HG03439 (cell line): ENCODE measurements around the gene GATA1.

Experiments used
- ATAC-seq: cut with Tn5 transposase; IDR thresholded peaks from one replicate; pipeline ENCODE4 v1.9.1; 2021; ENCODE audit warnings: mild to moderate bottlenecking, moderate library complexity; ENCODE audit not compliant: unreplicated experiment

Gene GATA1

DNA sequence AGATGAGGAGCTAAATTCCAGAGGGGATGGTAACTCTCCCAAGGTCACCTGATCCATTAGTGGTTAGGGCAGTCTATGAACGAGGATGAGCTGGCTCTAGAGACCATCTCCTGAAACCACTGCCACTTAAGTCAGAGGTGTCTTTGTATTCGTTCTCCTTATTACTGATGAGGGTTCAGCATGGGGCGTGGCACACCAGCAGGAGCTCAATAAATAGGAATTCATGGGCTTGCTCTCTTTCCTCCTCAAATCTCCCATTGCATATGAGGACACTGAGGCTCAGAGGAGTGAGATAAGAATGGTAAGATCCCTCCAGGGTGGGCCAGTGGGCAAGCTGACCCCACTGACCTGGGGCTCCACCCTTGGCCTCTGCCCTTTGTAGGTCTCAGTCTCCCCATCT, 1.7 kb upstream of the GATA1 start:
- no peak for ATAC-seq

DNA sequence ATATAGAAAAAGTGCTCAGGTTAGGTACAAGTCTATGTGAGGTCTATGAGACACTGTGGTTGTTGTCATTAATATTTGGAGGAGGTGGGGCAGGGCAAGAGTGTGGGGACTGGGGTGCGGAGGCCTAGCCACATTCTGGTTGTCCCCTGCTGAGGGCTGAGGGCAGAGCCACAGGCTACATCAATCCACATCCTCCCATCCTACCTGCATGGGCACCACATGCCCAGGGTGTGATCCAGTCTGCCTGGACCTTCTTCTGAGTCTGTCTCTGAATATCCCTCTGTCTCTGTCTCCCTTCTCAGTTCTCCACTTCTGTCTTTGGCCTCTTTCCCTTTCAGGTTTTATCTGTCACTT, 1.2 kb upstream of the GATA1 start:
- no peak for ATAC-seq

DNA sequence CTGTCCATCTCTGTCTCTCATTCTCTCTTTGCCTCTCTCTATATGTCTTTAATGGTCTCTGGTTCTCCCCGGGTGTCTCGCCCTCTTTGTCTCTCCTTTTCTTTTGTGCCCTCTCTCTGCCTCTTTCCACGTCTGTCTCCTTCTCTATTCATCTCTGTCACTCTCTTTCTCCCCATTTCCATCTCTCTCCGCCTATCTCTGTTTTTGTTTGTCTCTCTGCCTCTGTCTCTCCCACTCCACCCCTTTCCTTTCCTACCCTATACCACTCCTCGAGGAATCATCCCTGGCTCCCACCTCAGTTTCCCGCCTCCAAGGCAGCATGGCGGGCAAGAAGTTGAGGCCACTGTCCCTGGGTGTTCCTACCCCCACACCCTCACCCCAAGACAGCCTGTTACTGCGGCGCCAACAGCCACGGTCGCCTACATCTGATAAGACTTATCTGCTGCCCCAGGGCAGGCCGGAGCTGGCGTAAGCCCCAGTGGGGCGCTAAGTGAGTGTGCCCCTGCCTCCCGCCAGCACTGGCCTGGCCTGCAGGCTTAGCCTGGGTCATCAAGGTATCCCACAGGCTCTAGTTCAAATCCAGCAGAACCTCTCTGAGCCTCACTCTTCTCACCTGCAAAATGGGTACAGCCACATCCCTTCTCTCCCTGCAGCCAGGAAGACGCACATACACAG, 713 bp upstream of the GATA1 start:
- ATAC-seq: no peak

DNA sequence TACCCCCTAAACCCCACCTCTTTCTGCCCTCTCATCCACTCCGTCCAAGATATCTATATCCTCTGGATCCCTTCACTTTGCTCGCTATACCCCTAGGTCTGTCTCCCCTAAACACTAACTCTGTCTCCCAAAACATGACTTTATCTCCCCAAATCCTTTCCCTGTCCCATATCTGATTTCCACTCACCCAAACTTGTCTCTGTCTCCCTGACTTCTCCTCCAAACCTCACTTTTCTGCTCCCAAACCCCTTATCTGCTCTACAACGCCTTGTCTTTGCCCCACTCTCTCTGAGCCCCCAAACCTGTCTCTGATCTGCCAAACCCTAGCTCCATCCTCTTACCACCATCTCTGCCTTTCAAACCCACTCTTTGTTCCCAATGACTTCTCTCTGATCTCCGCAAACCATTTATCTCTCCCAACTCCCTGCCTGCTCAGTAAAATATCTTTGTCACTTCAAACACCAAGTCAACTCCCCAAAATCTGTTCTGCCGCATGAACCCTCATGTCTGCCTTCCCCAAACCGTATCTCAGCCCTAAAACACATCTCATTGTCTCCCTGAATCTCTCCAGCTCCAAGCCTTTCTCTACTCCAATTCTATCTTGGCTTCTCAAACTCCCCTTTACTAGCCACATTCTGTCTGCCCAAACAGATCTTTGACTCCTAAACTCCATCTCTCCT, 575 bp downstream of the GATA1 start:
- no peak for ATAC-seq

DNA sequence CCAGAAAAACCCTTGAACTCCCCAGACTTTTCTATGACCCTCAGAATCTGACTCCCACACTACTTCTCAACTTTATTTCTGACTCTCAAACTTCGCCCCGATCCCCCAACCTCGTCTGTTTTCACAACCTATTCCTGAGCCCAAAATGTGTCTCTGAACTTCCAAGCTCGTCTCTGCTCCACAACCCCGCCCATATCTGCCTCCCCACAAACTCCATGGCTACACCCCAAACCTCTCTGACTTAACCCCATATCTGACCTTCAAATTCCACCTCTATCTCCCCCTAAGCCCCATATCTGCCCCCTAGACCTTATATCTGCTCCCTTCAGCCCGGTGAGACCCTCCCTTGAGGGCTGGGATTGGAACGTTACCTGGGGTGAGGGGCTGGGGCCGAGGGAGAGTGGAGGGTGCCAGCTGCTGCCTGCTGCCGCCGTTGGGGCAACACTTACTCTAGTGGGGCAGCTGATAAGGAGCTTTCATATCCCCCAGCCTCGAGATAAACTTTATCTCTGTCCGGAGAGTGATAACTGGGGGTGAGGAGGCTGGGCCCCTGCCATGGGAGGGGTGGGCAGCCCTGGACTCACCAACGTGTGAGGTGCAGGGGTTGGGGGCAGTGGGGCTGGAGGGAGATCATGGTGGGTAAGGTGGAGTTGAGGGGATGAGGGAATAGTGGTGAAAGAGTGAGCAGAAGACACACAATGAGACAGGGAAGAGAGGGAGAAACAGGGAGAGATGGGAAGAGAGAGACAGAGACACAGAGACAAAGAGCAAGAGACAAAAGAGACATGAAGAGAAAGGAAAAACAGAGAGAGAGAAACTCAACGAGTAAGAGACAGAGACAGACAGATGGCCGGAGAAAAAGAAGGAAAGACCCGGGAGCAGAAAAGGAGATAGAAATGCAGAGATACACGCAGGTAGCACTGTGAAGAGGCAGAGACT, 1.4 kb downstream of the GATA1 start:
- no peak for ATAC-seq

DNA sequence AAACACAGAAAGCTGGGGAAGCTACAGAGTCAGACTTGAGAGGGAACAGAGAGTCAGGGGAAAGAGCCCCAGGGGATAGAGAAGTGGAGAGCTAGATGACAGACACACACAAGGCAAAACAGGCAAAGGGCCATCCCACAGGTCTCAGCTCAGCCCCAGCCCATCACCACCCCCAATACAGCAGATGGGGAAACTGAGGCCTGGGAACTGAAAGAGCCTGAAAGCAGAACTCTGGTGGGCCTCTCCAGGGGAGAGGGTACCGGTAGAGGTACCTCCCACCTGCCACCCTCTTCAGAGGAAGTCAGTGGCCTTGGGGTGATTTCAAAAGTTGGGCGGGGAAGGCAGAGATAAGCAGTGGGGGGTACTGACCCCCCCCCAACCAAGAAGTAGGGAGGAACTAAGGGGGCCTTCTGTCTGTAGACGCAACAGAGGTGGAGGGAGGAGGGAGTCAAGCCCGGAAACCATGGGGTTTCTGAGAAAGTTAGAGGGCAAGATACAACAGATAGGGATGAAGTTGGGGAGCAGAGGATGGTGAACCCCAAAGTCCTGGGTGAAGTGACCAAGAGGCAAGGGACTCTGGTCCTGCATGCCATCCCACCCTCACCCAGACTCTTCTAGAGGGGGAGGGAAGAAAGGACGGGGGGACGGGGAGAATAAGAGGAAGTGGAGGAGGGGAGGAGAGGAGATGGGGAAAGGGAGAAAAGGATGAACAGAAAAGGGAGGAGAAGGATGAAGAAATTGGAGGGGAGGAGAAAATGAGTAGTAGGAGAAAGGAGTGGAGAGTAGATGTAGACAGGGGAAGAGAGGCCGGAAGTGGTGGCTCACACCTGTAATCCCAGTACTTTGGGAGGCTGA, 3.2 kb downstream of the GATA1 start:
- no peak for ATAC-seq

DNA sequence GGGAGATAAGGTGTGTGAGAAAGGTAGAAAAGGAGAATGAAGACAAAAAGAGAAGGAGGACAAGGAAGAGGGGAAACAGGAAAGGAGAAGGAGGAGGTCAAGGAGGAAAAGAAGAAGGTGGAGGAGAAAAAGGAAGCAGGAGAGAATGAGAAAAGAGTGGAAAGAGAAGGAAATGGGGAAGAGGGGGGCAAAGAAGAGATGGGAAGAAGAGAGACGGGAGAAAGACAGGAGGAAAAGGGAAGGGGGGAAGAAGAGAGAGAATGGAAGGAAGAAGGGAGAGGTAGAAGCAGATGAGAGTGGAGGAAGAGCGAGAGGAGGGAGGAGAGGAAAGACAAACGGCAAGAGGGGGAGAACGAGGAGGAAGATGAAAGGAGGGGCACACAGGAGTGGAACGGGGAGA, 4.1 kb downstream of the GATA1 start:
- no peak for ATAC-seq

DNA sequence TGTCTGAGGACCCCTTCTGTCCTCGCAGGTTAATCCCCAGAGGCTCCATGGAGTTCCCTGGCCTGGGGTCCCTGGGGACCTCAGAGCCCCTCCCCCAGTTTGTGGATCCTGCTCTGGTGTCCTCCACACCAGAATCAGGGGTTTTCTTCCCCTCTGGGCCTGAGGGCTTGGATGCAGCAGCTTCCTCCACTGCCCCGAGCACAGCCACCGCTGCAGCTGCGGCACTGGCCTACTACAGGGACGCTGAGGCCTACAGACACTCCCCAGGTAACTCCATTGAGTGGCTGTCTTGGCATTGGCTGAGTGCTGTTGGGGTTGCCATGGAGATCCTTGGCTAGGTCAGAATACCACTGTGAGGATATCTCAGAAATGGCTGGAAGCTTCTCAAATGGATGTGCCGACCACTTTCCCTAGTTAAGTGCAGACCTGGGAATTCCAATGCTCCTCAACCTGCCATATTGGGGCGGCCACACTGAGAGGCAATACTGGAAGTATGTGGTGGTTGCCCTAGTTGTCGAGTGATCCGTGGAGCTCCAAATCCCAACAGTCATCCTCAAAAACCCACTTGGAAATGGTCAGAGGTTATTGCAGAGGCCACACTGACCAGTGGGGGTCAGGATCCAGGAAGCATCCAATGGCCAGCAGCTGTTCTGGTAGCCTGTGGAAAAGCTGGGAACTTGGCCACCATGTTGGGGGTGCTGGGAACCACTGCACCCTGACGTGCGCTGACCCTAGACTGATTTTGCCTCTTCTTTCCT, 4.9 kb downstream of the GATA1 start:
- ATAC-seq: no peak

DNA sequence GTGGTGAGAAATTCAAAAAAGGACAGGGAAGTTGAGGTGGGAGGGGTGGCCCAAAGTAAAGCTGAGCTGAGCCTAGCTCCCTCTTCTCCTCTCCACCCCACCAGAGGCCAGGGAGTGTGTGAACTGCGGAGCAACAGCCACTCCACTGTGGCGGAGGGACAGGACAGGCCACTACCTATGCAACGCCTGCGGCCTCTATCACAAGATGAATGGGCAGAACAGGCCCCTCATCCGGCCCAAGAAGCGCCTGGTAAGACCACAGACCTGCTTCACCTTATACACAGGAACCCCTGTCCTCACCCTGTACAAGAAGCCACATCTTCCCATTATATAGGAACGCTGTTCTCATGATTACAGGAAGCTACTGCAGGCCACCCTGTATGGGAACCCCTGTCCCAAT, 5.8 kb downstream of the GATA1 start:
- ATAC-seq: no peak

DNA sequence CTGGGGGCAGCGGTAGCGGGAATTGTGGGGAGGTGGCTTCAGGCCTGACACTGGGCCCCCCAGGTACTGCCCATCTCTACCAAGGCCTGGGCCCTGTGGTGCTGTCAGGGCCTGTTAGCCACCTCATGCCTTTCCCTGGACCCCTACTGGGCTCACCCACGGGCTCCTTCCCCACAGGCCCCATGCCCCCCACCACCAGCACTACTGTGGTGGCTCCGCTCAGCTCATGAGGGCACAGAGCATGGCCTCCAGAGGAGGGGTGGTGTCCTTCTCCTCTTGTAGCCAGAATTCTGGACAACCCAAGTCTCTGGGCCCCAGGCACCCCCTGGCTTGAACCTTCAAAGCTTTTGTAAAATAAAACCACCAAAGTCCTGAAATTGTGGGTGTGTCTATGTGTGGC, 7.5 kb downstream of the GATA1 start:
- ATAC-seq: no peak

DNA sequence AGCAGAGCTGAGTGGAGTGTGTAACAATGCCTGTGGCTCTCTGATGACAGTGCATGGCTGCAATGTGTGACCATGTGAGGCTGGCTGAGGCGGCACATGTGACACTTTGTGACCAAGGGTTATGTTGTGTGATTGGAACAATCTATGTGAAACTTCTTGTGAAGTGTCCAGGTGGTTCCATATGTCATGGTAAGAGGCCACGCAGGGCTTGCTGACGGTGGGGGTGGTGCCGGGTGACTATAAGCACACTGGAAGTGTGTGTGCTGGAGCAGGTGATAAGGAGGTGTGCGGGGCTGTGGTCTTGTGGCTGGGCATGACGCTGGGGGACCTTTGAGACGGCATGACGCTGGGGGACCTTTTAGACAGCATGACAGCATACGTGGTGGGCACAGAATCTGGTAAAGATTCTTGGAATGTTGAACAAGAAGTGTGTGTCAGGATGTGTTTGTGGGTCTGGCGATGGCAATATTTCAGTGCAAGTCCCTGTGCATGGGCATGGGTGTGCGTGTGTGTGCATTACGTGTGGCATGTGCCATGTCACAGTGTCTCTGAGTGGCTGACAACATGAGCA, 8.0 kb downstream of the GATA1 start:
- ATAC-seq: no peak

DNA sequence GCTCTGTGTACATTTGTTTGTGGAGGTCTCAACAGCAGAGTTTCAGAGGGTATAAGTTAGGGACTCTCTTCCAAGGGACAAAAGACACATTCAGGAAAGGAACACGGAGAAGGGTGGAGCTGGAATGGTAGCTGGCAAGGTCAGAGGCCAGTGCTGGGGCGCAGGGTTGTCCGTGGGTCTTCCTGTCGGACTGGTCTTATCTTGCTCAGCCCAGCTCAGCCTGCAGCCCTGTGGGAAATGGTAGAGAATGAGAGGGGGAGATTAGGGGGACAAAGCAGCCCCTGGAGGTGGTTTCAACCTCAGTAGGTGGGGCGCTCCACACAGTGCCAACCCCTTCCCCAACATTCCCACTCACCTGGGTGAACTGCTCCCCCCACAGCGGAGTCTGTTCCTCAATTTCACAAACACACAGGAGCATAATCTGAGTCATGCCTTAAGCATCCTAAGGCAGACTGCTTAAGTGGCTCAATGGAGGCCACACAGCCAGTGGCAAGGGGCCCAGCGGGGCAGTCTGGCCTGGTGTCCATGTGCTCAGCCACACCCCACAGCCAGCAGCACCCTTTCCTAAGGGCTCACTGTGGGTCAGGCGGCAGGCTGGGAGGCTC, 8.6 kb downstream of the GATA1 start:
- ATAC-seq: no peak

DNA sequence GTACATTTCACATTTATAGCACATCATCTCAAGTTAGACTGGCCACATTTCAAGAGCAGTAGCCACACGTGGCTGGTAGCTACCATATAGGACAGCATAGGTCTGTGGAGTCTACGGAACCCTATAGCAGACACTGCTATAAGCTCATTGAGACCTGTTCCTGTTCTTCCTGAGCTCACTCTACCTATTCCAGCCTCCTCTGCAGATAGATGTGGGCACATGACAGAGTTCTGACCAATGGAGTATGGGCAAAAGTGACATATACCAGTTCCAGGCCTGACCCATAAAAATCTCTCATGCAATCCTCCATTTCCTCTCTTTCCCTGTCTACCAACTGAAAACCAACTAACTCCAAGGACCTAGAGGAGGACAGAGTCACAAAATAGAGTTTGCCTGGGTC, 11.9 kb downstream of the GATA1 start:
- no peak for ATAC-seq

DNA sequence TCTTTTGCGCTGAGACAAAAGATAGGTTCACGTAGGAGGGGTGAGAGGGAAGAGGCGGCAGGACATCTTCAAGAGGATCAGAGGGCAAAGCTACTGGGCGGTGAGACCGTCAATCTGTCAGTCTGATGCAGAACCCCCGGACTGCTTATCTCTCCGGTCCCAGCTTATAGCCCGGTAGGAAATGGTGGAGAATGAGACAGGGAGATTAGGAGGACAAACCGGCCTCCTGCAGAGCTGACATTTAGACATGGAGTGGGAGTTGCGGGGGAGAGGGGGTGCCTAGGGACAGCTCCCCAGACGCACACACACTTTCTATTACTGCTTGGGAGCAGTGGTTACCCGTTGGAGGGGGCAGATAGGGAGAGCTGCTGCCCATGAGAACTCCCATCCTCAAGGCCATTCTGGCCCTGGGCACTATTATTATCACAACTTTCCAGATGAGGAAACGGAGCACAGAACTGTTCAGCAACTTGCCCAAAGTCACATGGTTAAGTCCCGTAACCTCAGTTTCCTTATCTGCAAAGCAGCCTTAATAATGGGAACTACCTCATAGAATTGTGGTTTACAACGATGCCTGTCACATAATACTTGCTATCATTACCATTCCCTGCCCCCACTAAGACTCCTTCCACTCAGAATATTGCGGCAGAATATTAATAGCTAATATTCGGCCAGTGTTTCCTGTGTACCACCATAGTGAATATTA, 14.3 kb downstream of the GATA1 start:
- no peak for ATAC-seq

DNA sequence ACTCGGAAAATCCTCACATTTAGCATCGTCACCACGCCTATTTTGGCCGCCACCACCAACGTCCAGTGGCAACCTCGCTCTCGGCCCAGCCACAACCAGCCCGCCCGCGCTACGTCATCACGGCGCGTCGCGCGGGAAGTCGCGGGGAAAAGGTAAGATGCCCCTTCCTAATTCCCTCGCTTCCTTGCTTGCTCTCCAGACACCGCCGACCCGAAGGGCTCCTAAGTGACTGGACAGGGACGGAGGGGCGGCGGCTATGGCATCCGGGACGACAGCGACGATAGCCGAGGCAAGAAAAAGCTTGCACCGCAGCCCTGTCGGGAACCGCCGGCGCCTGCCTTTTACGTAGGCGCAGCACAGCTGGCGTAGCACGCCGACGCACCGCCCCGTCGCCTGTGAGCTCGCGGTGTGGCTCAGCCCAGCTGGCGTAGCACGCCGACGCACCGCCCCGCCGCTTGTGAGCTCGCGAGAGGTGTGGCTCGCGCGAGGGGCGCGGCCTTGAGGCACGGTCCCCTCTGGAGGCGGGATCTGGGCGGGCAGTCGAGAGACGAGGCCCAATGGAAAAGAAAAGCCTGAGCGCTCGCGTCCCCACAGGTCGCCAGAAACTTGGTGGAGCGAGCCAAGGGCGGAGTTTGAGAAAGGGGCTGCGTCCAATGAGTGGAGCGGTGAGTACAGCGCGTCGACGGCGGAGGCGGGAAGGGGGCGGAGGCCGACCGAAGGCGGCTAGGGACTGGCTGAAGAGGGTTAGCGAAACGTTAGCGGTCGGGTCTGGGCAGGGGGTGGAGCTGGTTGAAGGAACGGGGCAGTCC, 15.1 kb downstream of the GATA1 start, which contains the start of gene HDAC6:
Gene HDAC6, plus strand, starts transcription at position 788 of the 809 bp plus-strand sequence. CDS start 626 bp downstream, outside the sequence.
- peak; percentile 88 for ATAC-seq

DNA sequence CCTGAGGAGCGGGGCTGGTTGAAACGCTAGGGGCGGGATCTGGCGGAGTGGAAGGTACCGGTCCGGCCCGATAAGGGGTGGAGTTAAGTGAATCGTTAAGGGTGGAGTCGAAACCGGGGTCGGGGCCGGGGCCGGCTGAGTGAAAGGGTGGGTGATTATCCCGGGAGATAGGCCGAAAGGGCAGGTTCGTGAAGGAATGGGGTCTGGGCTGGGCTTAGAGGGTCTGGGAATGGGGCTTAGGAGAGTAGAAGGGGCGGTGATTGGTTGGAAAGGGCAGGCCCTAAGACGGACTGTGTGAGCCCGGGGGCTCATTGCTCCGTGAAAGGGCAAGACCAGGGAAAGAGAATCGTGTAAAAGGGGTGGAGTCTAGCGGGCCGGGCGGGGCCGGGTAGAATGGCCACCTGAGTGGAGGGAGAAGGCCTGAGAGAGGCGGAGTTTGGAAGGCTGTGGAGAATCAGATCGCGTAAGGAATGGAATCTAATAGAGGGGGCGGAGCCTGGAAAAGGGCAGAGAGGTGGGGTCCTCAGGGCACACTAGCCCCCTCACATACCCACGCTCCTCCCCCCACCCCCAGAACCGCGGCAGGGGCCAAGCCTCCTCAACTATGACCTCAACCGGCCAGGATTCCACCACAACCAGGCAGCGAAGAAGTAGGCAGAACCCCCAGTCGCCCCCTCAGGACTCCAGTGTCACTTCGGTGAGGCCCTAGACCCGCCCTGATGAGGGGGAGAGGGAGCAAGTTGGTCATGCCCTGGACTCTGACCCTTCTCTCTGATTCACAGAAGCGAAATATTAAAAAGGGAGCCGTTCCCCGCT, 15.9 kb downstream of the GATA1 start:
- ATAC-seq: peak; percentile 39

DNA sequence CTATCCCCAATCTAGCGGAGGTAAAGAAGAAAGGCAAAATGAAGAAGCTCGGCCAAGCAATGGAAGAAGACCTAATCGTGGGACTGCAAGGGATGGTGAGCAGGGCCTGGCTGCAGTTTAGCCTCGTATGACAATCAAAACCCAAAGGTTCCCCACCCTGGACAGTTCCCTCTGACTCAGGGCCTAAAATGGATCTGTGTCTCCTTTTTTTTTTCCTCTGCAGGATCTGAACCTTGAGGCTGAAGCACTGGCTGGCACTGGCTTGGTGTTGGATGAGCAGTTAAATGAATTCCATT, 16.5 kb downstream of the GATA1 start:
- ATAC-seq: no peak
